IPS DF 4.7 (cell line): Measurements from ENCODE around the gene TK2.
A peak's percentile ranks its signal among the peaks of the same experiment; 100 is the strongest.

Experiments used
- DNase-seq: peaks from one replicate; pipeline ENCODE4 v3.0.0-alpha.2; 2013; ENCODE audit warnings: low spot score; ENCODE audit errors: extremely low read depth

The TK2 gene

GRCh38 chr16:66484453-66485213, 65.3 kb downstream of the TK2 start:
- DNase-seq = no peak

DNA sequence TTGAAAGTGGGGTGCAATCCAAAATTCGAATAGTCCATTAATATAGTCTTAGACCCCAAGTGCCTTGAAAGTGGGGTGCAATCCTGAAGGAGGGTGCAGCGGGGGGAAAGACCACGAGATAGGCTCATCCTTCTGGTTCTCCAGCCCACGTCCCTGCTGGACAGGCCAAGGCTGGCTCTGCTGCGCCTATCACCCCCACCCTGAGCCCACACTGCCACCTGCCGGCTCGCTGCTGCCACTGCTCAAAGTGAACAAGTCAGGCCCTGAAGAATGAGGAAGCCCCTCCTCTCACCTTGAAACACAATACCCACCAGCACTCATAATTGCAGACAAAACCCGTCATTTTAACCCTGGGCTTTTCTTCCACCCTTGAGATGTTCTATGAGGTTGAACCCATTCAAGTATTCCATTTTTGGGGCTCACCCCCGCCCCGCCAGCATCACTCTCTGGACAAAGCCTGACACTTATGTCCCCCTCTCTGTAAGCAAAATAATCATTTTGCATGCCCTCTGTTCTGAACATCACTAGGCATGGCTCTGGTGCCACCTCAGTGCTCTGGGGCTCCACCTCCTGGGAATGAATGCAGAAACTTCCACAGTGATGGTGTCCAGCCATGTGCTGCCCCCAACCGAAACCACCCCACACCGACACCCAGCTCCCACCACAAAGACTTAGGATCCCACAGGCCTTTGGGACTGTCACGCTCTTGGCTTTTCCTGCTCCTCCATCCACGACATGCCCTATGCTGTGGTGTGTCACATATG, 66.1 kb downstream of the TK2 start:
- DNase-seq = no peak

DNA sequence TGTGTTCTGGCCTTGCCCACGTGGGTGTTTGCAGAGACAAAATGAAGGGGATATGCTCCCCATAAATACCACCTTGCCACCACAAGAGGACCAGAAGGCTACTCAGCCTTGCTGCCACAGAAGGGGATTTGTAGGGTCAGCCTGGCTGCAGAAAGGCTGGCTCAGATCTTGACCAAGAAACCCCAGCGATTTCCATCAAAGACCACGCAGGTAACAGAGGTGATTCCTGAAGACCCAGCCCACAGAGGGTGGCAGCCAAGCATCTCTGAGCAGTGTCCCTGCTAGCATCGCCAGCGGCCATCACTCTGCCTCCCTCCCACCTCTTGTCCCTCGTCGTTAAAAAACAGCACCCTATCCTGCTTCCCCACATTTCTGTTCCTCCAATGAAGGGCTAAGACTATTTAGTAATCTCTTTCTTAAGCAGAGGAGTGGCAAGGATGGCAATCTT, 68.0 kb downstream of the TK2 start:
- no peak for DNase-seq

DNA sequence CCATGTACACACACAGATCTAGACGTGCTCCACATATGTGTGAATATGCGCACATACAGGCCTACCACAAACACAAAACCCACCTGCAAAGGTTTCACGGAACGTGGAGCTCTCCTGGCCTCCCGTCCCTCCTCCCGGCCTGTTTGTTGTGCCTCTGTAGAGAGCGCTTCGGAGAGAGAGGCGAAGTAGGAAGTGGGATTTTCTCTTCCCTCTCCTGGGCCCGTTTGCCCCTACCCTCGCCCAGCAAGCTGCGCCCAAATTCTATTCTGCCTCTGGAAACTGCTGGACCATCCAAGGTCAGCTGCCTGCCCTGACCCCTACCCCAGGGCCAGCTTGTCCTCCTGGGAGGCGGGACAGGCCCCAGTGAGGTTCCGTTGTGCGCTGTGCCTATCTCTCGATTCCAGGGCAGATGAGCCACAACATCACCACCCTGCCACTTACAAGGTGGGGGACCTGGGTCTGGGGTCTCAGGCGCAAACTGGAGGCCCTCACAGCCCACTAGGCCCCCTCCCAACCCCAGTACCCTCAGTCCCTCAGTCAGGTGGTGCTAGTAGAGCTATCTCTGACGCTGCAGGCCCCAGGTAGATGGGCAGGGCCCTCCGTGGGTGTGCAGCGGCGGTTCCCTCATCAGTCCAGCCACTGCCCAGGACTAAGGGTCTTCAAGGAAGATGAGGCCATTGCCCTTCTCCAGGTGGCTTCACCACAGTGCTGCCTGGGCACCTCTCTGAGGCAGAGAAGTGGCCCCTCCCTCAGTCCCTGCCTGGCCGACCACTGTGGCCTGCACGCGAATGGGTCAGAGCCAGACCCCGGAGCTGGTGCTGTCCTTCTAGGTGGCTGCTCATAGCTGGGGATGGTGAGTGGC, 68.6 kb downstream of the TK2 start:
- no peak for DNase-seq

- DNase-seq = no peak
Measured at GRCh38 chr16:66480265-66481080, 69.4 kb downstream of the TK2 start.

- no peak for DNase-seq
Measured at GRCh38 chr16:66479661-66480264, 70.2 kb downstream of the TK2 start.

- DNase-seq = peak; percentile 66
Measured at GRCh38 chr16:66478733-66479511, 71.0 kb downstream of the TK2 start.

GRCh38 chr16:66477028-66477515, 72.8 kb downstream of the TK2 start:
- no peak for DNase-seq

GRCh38 chr16:66476328-66477027, 73.4 kb downstream of the TK2 start:
- DNase-seq = no peak

GRCh38 chr16:66475232-66475631, 74.7 kb downstream of the TK2 start:
- no peak for DNase-seq

DNA sequence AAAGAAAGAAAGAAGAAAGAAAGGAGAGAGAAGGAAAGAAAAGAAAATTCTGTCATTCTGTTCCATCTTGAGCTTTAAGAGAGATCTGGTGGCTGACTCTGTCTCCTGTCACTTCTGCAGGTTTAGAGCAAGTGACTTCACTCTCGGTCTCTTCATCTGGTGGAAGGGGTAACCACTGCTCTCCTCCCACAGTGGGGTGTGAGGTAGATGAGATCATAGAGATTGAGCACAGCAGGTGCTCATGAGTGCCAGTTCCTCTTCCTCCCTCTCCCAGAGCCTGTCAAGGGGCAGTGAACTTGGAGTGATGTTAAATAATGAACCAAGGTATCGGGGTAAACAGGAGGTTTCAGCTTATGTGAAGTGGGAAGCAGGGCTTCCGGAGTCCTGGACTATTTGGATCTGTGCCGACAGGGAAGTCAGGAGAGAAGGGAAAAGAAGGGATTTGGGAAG, 75.1 kb downstream of the TK2 start:
- no peak for DNase-seq

- no peak for DNase-seq
Measured at GRCh38 chr16:66473654-66474519, 76.0 kb downstream of the TK2 start.

GRCh38 chr16:66473051-66473571, 76.8 kb downstream of the TK2 start:
- no peak for DNase-seq

- DNase-seq = no peak
Measured at GRCh38 chr16:66471716-66472393, 78.1 kb downstream of the TK2 start.

- DNase-seq = no peak
Measured at GRCh38 chr16:66471264-66471663, 78.7 kb downstream of the TK2 start.

DNA sequence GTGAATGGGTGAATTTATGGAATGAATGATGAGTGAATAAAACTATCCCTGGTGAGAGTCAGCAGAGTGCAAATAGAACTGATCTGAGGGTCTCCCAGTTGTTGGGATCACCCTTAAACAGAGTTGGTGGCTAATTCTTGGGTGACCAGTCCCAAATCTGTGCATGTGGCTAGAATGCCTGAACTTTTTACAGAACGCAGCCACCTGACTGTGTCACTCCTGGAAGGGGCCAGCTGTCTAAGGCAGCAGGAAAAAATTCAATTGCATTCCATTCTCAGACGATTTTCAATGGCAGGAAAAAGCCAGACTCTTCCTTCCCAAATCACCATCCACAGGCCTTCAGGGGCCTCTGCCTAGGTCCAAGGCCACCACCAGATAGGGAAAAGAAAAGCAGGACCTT, 79.4 kb downstream of the TK2 start:
- no peak for DNase-seq

GRCh38 chr16:66469947-66470546, 79.9 kb downstream of the TK2 start:
- DNase-seq = no peak
